ENCODE data around the gene SIK3. TPM values are rescaled to one million over a fixed set of nuclear protein-coding genes. Genes with fewer than 3 reads are reported as not detected.

SIK3 gene
- total RNA-seq, 1 experiment from 2014 or later, result 31.4 TPM

- Mint-ChIP-seq H3K27ac (no peak overlapping the region; a peak in 1 of 7 replicates), H3K27me3 (ENCODE audit: low read depth) (no peaks in the 10 kb centered on the region), H3K36me3 (ENCODE audit: insufficient read depth in 1 of 3, low read depth in 3 of 3) (no peaks in the 10 kb centered on the region), H3K4me3 (no peak overlapping the region), H3K9me3 (no peaks in the 10 kb centered on the region), H3K4me1 (peaks cover 16% of the 10 kb centered on the region in 2 experiments)
- Histone ChIP-seq H3T11ph (ENCODE audit: low read length) (no peak overlapping the region), H3K18ac (ENCODE audit: insufficient read length, low read depth, low read length) (no peak overlapping the region), H2AFZ (ENCODE audit: low read length) (no peak overlapping the region), H2AK5ac (ENCODE audit: insufficient read length, low read length) (no peak overlapping the region), H2BK20ac (ENCODE audit: low read depth, low read length, poor library complexity, severe bottlenecking) (no peak overlapping the region), H4K5ac (ENCODE audit: insufficient read length, low read depth, low read length) (no peak overlapping the region), H3K4me1 (ENCODE audit: insufficient read depth, low read length) (peaks cover 4% of the 10 kb centered on the region), H2BK12ac (ENCODE audit: insufficient read length, low read depth, low read length) (no peak overlapping the region), H3K4me2 (ENCODE audit: insufficient read depth, insufficient read length, low read length) (no peak overlapping the region), H3K23ac (ENCODE audit: insufficient read length, low read depth, low read length) (no peak overlapping the region), H2BK120ac (ENCODE audit: low read depth, low read length, poor library complexity, severe bottlenecking) (no peak overlapping the region), H2BK5ac (ENCODE audit: insufficient read length, low read length) (no peak overlapping the region), H3K79me2 (ENCODE audit: insufficient read depth, low read length) (no peaks in the 10 kb centered on the region), H4K20me1 (ENCODE audit: control insufficient read depth, insufficient read depth, insufficient read length) (no peaks in the 10 kb centered on the region), H4K91ac (ENCODE audit: insufficient read length, low read depth, low read length) (no peak overlapping the region), H3K79me1 (ENCODE audit: insufficient read depth, low read depth, low read length, poor library complexity, severe bottlenecking) (no peaks in the 10 kb centered on the region), H3K27me3 (ENCODE audit: insufficient read depth, low read length) (no peaks in the 10 kb centered on the region), H3K9ac (ENCODE audit: extremely low read depth, insufficient read length, low read length) (no peak overlapping the region), H4K8ac (replicated peaks; ENCODE audit: insufficient read length, low read depth, low read length) (no peak overlapping the region), H3K23me2 (ENCODE audit: insufficient read length, low read depth, low read length, poor library complexity, severe bottlenecking) (no peaks in the 10 kb centered on the region), H3K27ac (ENCODE audit: insufficient read length, low read depth, low read length) (no peak overlapping the region), H3K9me3 (ENCODE audit: control insufficient read depth, low read depth, low read length) (no peaks in the 10 kb centered on the region), H3K56ac (ENCODE audit: insufficient read length, low read depth, low read length) (no peak overlapping the region), H3K4ac (ENCODE audit: low read depth, low read length) (no peak overlapping the region), H2BK15ac (ENCODE audit: low read depth, low read length) (no peak overlapping the region), H3K14ac (ENCODE audit: insufficient read depth, low read length) (no peak overlapping the region)
- DNase-seq, result no peak
- no peak for TF ChIP-seq CTCF (conservative IDR thresholded peaks at IDR 0.05)
- WGBS (ENCODE audit: extremely low coverage, insufficient read length, low lambda C conversion rate), result no CpG with 5 or more reads among the region's 7 CpGs
Measured at GRCh38 chr11:116980136-116980793, 118.0 kb downstream of the SIK3 start.
